ENCODE results near the gene SEMA3C.

Gene SEMA3C

DNA sequence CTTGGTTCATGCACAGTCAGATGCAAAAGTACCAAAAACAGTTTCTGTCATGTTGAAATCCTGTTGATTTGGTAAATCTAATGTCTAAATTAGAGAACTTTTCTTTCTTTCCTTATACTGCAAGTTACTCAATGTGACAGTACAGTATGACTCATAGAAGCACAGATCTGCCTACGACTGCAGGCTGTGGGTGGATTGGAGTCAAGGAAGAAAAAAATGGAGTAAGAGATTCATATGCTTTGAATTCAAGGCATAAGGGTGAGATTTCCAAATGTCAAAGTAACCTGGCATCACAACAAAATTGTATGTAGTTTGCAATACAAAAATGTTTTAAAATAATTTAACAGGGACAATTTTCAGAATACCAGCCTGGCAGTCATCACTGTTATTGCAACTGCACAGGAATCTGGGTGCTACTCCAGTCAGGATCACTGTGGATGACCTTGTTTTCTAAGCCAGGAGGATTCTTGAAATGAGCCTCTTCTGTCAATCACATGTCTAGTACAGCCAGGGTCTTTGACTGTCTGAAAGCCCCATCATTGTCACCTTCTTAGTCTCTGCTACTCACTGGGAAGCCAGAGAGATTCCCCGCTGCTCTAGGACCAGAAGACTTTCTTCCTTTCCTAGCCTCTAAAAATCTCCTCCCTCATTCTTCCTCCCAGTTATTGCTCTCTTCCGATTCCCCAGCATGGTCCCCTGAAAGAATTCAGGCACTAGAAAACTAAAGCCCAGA, 196.8 kb downstream of the SEMA3C start:
- TF ChIP-seq EZH2 (IDR thresholded peaks at IDR 0.05; ENCODE audit: borderline replicate concordance, low read depth, low read length, severe bottlenecking) (no peak), CTCF (IDR thresholded peaks at IDR 0.05; ENCODE audit: borderline replicate concordance, extremely low read depth, low read length, poor library complexity, severe bottlenecking) (no peak)
- H3K9me3 ChIP-seq (ENCODE audit: insufficient read depth, low read length, severe bottlenecking): no peaks in the 10 kb centered on the region
- no peaks in the 10 kb centered on the region for H3K27me3 ChIP-seq (ENCODE audit: insufficient read depth, low read length, poor library complexity)
- no peak overlapping the region for H3K9ac ChIP-seq (ENCODE audit: low read depth, low read length)
- H3K4me2 ChIP-seq (ENCODE audit: insufficient read depth, low read length): no peak overlapping the region
- H3K4me1 ChIP-seq (ENCODE audit: insufficient read depth, low read length): no peaks in the 10 kb centered on the region
- H3K27ac ChIP-seq (ENCODE audit: low read length): no peak overlapping the region
- no peaks in the 10 kb centered on the region for H4K20me1 ChIP-seq (ENCODE audit: insufficient read depth, low read length)
- no peak for DNase-seq
- H3K4me3 ChIP-seq (ENCODE audit: low read depth in 1 of 2, low read length in 2 of 2): no peak overlapping the region
- H2AFZ ChIP-seq (ENCODE audit: low read depth, low read length): no peak overlapping the region
- H3K79me2 ChIP-seq (ENCODE audit: insufficient read depth, low read length): no peaks in the 10 kb centered on the region
- H3K36me3 ChIP-seq (ENCODE audit: insufficient read depth, low read length): no peaks in the 10 kb centered on the region
- no peak for ATAC-seq (ENCODE audit: insufficient read depth, low read depth)

- TF ChIP-seq EZH2 (IDR thresholded peaks at IDR 0.05; ENCODE audit: borderline replicate concordance, low read depth, low read length, severe bottlenecking): no peak
- no peak for TF ChIP-seq CTCF (IDR thresholded peaks at IDR 0.05; ENCODE audit: borderline replicate concordance, extremely low read depth, low read length, poor library complexity, severe bottlenecking)
- H3K27ac ChIP-seq (ENCODE audit: low read length): no peak overlapping the region
- H3K36me3 ChIP-seq (ENCODE audit: insufficient read depth, low read length): no peaks in the 10 kb centered on the region
- H3K4me1 ChIP-seq (ENCODE audit: insufficient read depth, low read length): no peaks in the 10 kb centered on the region
- no peak for ATAC-seq (ENCODE audit: insufficient read depth, low read depth)
- H3K27me3 ChIP-seq (ENCODE audit: insufficient read depth, low read length, poor library complexity): no peaks in the 10 kb centered on the region
- H3K79me2 ChIP-seq (ENCODE audit: insufficient read depth, low read length): no peaks in the 10 kb centered on the region
- H2AFZ ChIP-seq (ENCODE audit: low read depth, low read length): no peak overlapping the region
- H3K4me3 ChIP-seq (ENCODE audit: low read depth in 1 of 2, low read length in 2 of 2): no peak overlapping the region
- H3K4me2 ChIP-seq (ENCODE audit: insufficient read depth, low read length): no peak overlapping the region
- no peaks in the 10 kb centered on the region for H4K20me1 ChIP-seq (ENCODE audit: insufficient read depth, low read length)
- DNase-seq: no peak
- H3K9me3 ChIP-seq (ENCODE audit: insufficient read depth, low read length, severe bottlenecking): no peaks in the 10 kb centered on the region
- no peak overlapping the region for H3K9ac ChIP-seq (ENCODE audit: low read depth, low read length)
Observed at GRCh38 chr7:80720146-80720545, 198.7 kb downstream of the SEMA3C start.

DNA sequence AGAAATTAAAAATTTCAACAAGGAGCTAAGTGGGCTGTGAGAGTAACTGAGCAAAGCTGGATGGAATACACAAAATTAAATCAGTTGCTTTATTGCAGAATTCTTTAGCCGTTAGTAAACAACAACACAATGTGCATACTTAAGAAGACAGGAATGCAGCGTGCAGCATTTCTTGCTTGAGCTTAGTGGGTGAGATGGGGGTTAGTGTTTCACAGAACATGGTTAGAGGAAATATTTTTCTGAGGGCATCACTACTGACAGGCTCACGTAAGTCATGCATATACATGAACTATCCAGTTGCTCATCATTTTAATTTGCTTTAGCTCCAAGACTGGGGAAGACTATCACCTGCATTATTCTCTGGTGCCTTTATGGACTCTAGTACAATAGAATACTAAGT, 199.6 kb downstream of the SEMA3C start:
- no peak overlapping the region for H3K9ac ChIP-seq (ENCODE audit: low read depth, low read length)
- H3K4me1 ChIP-seq (ENCODE audit: insufficient read depth, low read length): no peaks in the 10 kb centered on the region
- H3K4me2 ChIP-seq (ENCODE audit: insufficient read depth, low read length): no peak overlapping the region
- H3K4me3 ChIP-seq (ENCODE audit: low read depth in 1 of 2, low read length in 2 of 2): no peak overlapping the region
- TF ChIP-seq EZH2 (IDR thresholded peaks at IDR 0.05; ENCODE audit: borderline replicate concordance, low read depth, low read length, severe bottlenecking) (no peak), CTCF (IDR thresholded peaks at IDR 0.05; ENCODE audit: borderline replicate concordance, extremely low read depth, low read length, poor library complexity, severe bottlenecking) (no peak)
- H3K9me3 ChIP-seq (ENCODE audit: insufficient read depth, low read length, severe bottlenecking): no peaks in the 10 kb centered on the region
- no peak for DNase-seq
- no peaks in the 10 kb centered on the region for H3K36me3 ChIP-seq (ENCODE audit: insufficient read depth, low read length)
- H3K27ac ChIP-seq (ENCODE audit: low read length): no peak overlapping the region
- no peaks in the 10 kb centered on the region for H4K20me1 ChIP-seq (ENCODE audit: insufficient read depth, low read length)
- no peaks in the 10 kb centered on the region for H3K79me2 ChIP-seq (ENCODE audit: insufficient read depth, low read length)
- no peak overlapping the region for H2AFZ ChIP-seq (ENCODE audit: low read depth, low read length)
- ATAC-seq (ENCODE audit: insufficient read depth, low read depth): no peak
- no peaks in the 10 kb centered on the region for H3K27me3 ChIP-seq (ENCODE audit: insufficient read depth, low read length, poor library complexity)
